ENCODE results near the gene USP13. TPM values are rescaled to one million over a fixed set of nuclear protein-coding genes. Genes with fewer than 3 reads are reported as not detected.

The USP13 gene
- total and polyA plus RNA-seq, 2 donors (not counting 3 experiments of a cell fraction or from before 2014, with no cell fraction given) = 5.8 to 24.0 TPM

- intact Hi-C loops (cut with micrococcal nuclease) = no loop called here
- POLR2A ChIA-PET = no interaction called here
- Histone ChIP-seq H3K36me3 (ENCODE audit: control insufficient read depth in 2 of 2, extremely low read depth in 1 of 2, insufficient read depth in 2 of 2, low read length in 2 of 2) (no peaks in the 10 kb centered on the region), H3K4me1 (ENCODE audit: control insufficient read depth, extremely low read depth, insufficient read depth, low read length) (peaks cover 12% of the 10 kb centered on the region), H3K9me1 (replicated peaks; ENCODE audit: control insufficient read depth, extremely low read depth, insufficient read depth, low read length) (no peaks in the 10 kb centered on the region), H3K27me3 (ENCODE audit: control insufficient read depth in 2 of 2, insufficient read depth in 2 of 2, low read length in 2 of 2) (no peaks in the 10 kb centered on the region), H4K20me1 (replicated peaks; ENCODE audit: control insufficient read depth, extremely low read depth, insufficient read depth, low read length) (no peaks in the 10 kb centered on the region), H3K4me2 (ENCODE audit: insufficient read depth, low read length) (no peak overlapping the region), H3K9me3 (replicated peaks; ENCODE audit: control insufficient read depth, insufficient read depth, low read length) (no peaks in the 10 kb centered on the region), H3K9ac (replicated peaks; ENCODE audit: extremely low read depth, insufficient read depth, low read length) (no peak overlapping the region), H2AFZ (ENCODE audit: low read depth, low read length) (no peak overlapping the region), H3K27ac (ENCODE audit: insufficient read depth, low read depth, low read length) (no peak overlapping the region), H3K79me2 (ENCODE audit: control insufficient read depth, insufficient read depth, low read length) (peaks cover 41% of the 10 kb centered on the region), H3K4me3 (replicated peaks in 1 of 3; ENCODE audit: insufficient read depth in 1 of 3, low read depth in 1 of 3, low read length in 3 of 3) (no peak overlapping the region)
- no peak for DNase-seq (ENCODE audit: low read depth, low spot score)
- TF ChIP-seq MYC (IDR thresholded peaks at IDR 0.05; ENCODE audit: low read depth, low read length) = no peak
- TF ChIP-seq, protein P1, sequence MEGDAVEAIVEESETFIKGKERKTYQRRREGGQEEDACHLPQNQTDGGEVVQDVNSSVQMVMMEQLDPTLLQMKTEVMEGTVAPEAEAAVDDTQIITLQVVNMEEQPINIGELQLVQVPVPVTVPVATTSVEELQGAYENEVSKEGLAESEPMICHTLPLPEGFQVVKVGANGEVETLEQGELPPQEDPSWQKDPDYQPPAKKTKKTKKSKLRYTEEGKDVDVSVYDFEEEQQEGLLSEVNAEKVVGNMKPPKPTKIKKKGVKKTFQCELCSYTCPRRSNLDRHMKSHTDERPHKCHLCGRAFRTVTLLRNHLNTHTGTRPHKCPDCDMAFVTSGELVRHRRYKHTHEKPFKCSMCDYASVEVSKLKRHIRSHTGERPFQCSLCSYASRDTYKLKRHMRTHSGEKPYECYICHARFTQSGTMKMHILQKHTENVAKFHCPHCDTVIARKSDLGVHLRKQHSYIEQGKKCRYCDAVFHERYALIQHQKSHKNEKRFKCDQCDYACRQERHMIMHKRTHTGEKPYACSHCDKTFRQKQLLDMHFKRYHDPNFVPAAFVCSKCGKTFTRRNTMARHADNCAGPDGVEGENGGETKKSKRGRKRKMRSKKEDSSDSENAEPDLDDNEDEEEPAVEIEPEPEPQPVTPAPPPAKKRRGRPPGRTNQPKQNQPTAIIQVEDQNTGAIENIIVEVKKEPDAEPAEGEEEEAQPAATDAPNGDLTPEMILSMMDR (IDR thresholded peaks at IDR 0.05; ENCODE audit: extremely low read depth in 1 of 2, insufficient read depth in 1 of 2, low read depth in 1 of 2, low read length in 2 of 2) = no peak
- TF ChIP-seq POLR2AphosphoS5 (IDR thresholded peaks at IDR 0.05; ENCODE audit: insufficient read depth, low read depth, low read length) = no peak
- no peak for TF ChIP-seq FOS (IDR thresholded peaks at IDR 0.05; ENCODE audit: borderline replicate concordance, insufficient read depth, low read length)
- no peak for TF ChIP-seq JUN (IDR thresholded peaks at IDR 0.05; ENCODE audit: borderline replicate concordance, insufficient read depth, insufficient read length, low read depth)
- no peak for TF ChIP-seq EZH2 (IDR thresholded peaks at IDR 0.05; ENCODE audit: borderline replicate concordance, low read depth, low read length, severe bottlenecking)
- no peak for TF ChIP-seq POLR2A (IDR thresholded peaks at IDR 0.05; ENCODE audit: low read depth, low read length)
- no peak for TF ChIP-seq GATA2 (IDR thresholded peaks at IDR 0.05; ENCODE audit: insufficient read depth, insufficient read length, low read depth, low read length)
- no peak for TF ChIP-seq MAX (IDR thresholded peaks at IDR 0.05; ENCODE audit: insufficient read depth, insufficient read length)
- FAIRE-seq = no peak
- dilution Hi-C loops (cut with MboI; ENCODE audit: extremely low pct_ligation_motif_present, low sequenced_read_pairs) = no loop called here
- no TSS peak for BruUV-seq (replicated peaks)
- CTCF ChIA-PET = interaction anchor here (1.1 kb wide), 1 partner anchor 26 kb away, joined by 3 read pairs; no protein-coding TSS in a partner anchor
Measured at GRCh38 chr3:179676081-179676480, 23.2 kb downstream of the USP13 start.

All from endothelial cell of umbilical vein (primary cell).